Pancreas (tissue), 10 donors: Measurements from ENCODE around the gene FAM228B. TPM values are rescaled to one million over a fixed set of nuclear protein-coding genes. Genes with fewer than 3 reads are reported as not detected.

Source experiments
- ATAC-seq, 4 donors: fragments of 200-7000 bp; cut with Tn5 transposase; one replicate each; pipeline versions ENCODE4 v1.8.0 to v1.9.1; 2020; ENCODE audit warnings: mild to moderate bottlenecking in 4 of 4, moderate library complexity in 4 of 4
- DNase-seq, 6 donors: peaks; one replicate each; pipeline ENCODE4 v3.0.0-alpha.2; 2020
- FAIRE-seq: peaks from 2 replicates; lab custom pipeline; 2012; peaks lifted over from hg19 to GRCh38; lab: Jason Lieb, UNC
- H3K27ac ChIP-seq, 4 donors: fragments of 200-600 bp; sonication (generic); 1 replicate in 3 of 4; 2 replicates in 1 of 4; pipeline versions ENCODE4 v1.5.0 to v1.8.0; 2020
- H3K27me3 ChIP-seq, 4 donors: fragments of 200-600 bp; one replicate each; pipeline ENCODE4 v1.8.0; 2021
- H3K36me3 ChIP-seq, 3 donors: fragments of 200-600 bp; sonication (generic) in 1 of 3; one replicate each; pipeline versions ENCODE4 v1.5.0 to v1.8.0; 2020 to 2021
- H3K4me1 ChIP-seq, 3 donors: fragments of 200-600 bp; one replicate each; pipeline ENCODE4 v1.8.0; 2021
- H3K4me3 ChIP-seq, 4 donors: fragments of 200-600 bp; sonication (generic) in 2 of 4; one replicate each; pipeline versions ENCODE4 v1.5.0 to v1.8.0; 2020 to 2021
- H3K9me3 ChIP-seq, 4 donors: fragments of 200-600 bp; one replicate each; pipeline ENCODE4 v1.8.0; 2021
- CTCF ChIP-seq, 4 donors: fragments of 200-600 bp; sonication (generic) in 3 of 4; IDR thresholded peaks; one replicate each; pipeline versions ENCODE4 v1.5.0 to v1.8.0; 2021; ENCODE audit warnings: antibody characterized with exemption in 4 of 4
- WGBS, 2 donors: extraction: QIAGEN DNeasy Blood & Tissue Kit; methylation state at CpG; one replicate each; pipeline ENCODE4 v1.1.7; 2013; 5-methylcytosine and 5-hydroxymethylcytosine counted together
- intact Hi-C, 3 donors: fragments of 100-400 bp; cut with DNase I; formaldehyde crosslinking; loops; one replicate each; pipeline versions ENCODE4 v1.11.1 to v1.14.2; 2022
- polyA plus RNA-seq, 2 donors: library from polyadenylated mRNA; stranded (reverse); fragments of 200-250 nt; gene quantifications; one replicate each; pipeline ENCODE4 v1.2.3, GENCODE V29; 2013
- total RNA-seq, 6 donors: library from RNA; stranded (reverse); fragmentation: NEBNext Ultra II Directional in 4 of 6; extraction: Animal tissue kit (Norgen Biotek cat#: 25700) in 4 of 6; gene quantifications; one replicate each; pipeline versions ENCODE4 v1.2.1 to v1.2.4, GENCODE V29; 2021 to 2023
- donor health status: healthy with polysubstance abuse.
- donor health status: DM: no; HTN: no; CAD: no; lungs with moderate emphysema.
- donor health status: DM: no; HTN: no; CAD: no.
- donor health status: control.
- donor health status: control.
- donor health status: Bipolar disorder and iron deficiency.
- donor health status: DM: yes; HTN: yes; CAD: no.
- donor health status: DM: no; HTN: no; CAD: no.
- donor health status: DM: no; HTN: no; CAD: no.
- donor health status: DM: yes; HTN: yes; CAD: no.

Gene FAM228B
- total and polyA plus RNA-seq, 8 donors: 5.8 to 31.4 (median 9.0) TPM

GRCh38 chr2:24203787-24204150 is 80.5 kb downstream of the FAM228B start:
- H3K4me1 ChIP-seq: no peaks in the 10 kb centered on the region
- no peak overlapping the region for H3K27ac ChIP-seq
- 77 to 86% methylated on average over 5 of the region's 5 CpGs for WGBS, 2 donors
- no peaks in the 10 kb centered on the region for H3K9me3 ChIP-seq
- H3K36me3 ChIP-seq: peaks cover 0 to 43% (median 26%) of the 10 kb centered on the region in 3 donors
- no peak overlapping the region for H3K4me3 ChIP-seq
- no peak for ATAC-seq
- DNase-seq: no peak
- FAIRE-seq: no peak
- no peaks in the 10 kb centered on the region for H3K27me3 ChIP-seq
- no peak for TF ChIP-seq CTCF (IDR thresholded peaks at IDR 0.05)
- intact Hi-C loops: no loop called here

GRCh38 chr2:24204505-24204904 is 81.2 kb downstream of the FAM228B start:
- no peak for ATAC-seq
- Histone ChIP-seq H3K4me3 (no peak overlapping the region), H3K36me3 (peaks cover 0 to 51% (median 33%) of the 10 kb centered on the region in 3 donors)

GRCh38 chr2:24205131-24205530 is 81.9 kb downstream of the FAM228B start:
- no peak for TF ChIP-seq CTCF (IDR thresholded peaks at IDR 0.05)

More at GRCh38 chr2:24204505-24204904, 81.2 kb downstream of the FAM228B start:
- WGBS, 2 donors: 95 to 97% methylated on average over 12 of the region's 12 CpGs
- TF ChIP-seq CTCF (IDR thresholded peaks at IDR 0.05): no peak
- DNase-seq (no peak), FAIRE-seq (no peak)
- Histone ChIP-seq H3K4me1 (no peaks in the 10 kb centered on the region), H3K27me3 (no peaks in the 10 kb centered on the region), H3K27ac (no peak overlapping the region), H3K9me3 (no peaks in the 10 kb centered on the region)
- intact Hi-C loops: no loop called here

GRCh38 chr2:24206242-24206641 is 83.0 kb downstream of the FAM228B start:
- 92 to 96% methylated on average over 6 of the region's 6 CpGs for WGBS, 2 donors
- Histone ChIP-seq H3K27ac (no peak overlapping the region), H3K4me3 (no peak overlapping the region), H3K9me3 (no peaks in the 10 kb centered on the region), H3K27me3 (no peaks in the 10 kb centered on the region), H3K4me1 (no peaks in the 10 kb centered on the region), H3K36me3 (peaks cover 2 to 64% (median 36%) of the 10 kb centered on the region in 3 donors)
- intact Hi-C loops: no loop called here
- DNase-seq: no peak
- no peak for TF ChIP-seq CTCF (IDR thresholded peaks at IDR 0.05)
- ATAC-seq: no peak
- FAIRE-seq: no peak

More at GRCh38 chr2:24205131-24205530, 81.9 kb downstream of the FAM228B start:
- intact Hi-C loops: no loop called here
- ATAC-seq: no peak
- 94 to 95% methylated on average over 4 of the region's 4 CpGs for WGBS, 2 donors
- no peak overlapping the region for H3K27ac ChIP-seq
- no peaks in the 10 kb centered on the region for H3K9me3 ChIP-seq
- H3K36me3 ChIP-seq: peaks cover 2 to 56% (median 36%) of the 10 kb centered on the region in 3 donors
- no peak overlapping the region for H3K4me3 ChIP-seq
- no peaks in the 10 kb centered on the region for H3K27me3 ChIP-seq
- H3K4me1 ChIP-seq: no peaks in the 10 kb centered on the region
- no peak for FAIRE-seq
- DNase-seq: no peak

GRCh38 chr2:24206714-24207113 is 83.4 kb downstream of the FAM228B start:
- intact Hi-C loops: no loop called here
- Histone ChIP-seq H3K4me3 (no peak overlapping the region), H3K4me1 (no peaks in the 10 kb centered on the region), H3K27me3 (no peaks in the 10 kb centered on the region), H3K9me3 (no peaks in the 10 kb centered on the region), H3K27ac (no peak overlapping the region), H3K36me3 (peaks cover 2 to 68% (median 36%) of the 10 kb centered on the region in 3 donors)
- no peak for TF ChIP-seq CTCF (IDR thresholded peaks at IDR 0.05)
- DNase-seq: no peak
- FAIRE-seq: no peak
- WGBS, 2 donors: 89 to 92% methylated on average over 8 of the region's 8 CpGs
- no peak for ATAC-seq
